Lung (tissue), 12 donors: Measurements from ENCODE around the gene ZNF503. TPM values are rescaled to one million over a fixed set of nuclear protein-coding genes. Genes with fewer than 3 reads are reported as not detected.

Source experiments
- ATAC-seq: fragments of 200-7000 bp; cut with Tn5 transposase; one replicate; pipeline ENCODE4 v1.9.1; 2020; ENCODE audit warnings: moderate number of reproducible peaks; ENCODE audit not compliant: insufficient read depth, low FRiP score
- DNase-seq, 3 donors: peaks; one replicate each; pipeline ENCODE4 v3.0.0-alpha.2; 2013 to 2017
- H3K27ac ChIP-seq, 2 donors: one replicate each; pipeline ENCODE4 v1.5.1; 2013; ENCODE audit warnings: mild to moderate bottlenecking in 2 of 2, moderate library complexity in 2 of 2, control low read depth in 1 of 2, inconsistent platforms in 1 of 2, low read depth in 1 of 2, low read length in 1 of 2
- H3K27me3 ChIP-seq, 3 donors: one replicate each; pipeline ENCODE4 v1.5.1; 2013; ENCODE audit warnings: low read length in 2 of 3; ENCODE audit not compliant: control insufficient read depth in 3 of 3, insufficient read depth in 3 of 3
- H3K36me3 ChIP-seq, 4 donors: one replicate each; pipeline ENCODE4 v1.5.1; 2013; ENCODE audit warnings: low read length in 4 of 4, mild to moderate bottlenecking in 1 of 4, moderate library complexity in 1 of 4; ENCODE audit not compliant: control insufficient read depth in 4 of 4, insufficient read depth in 4 of 4
- H3K4me1 ChIP-seq, 5 donors: one replicate each; pipeline ENCODE4 v1.5.1; 2013; ENCODE audit warnings: low read length in 5 of 5, mild to moderate bottlenecking in 2 of 5, moderate library complexity in 1 of 5; ENCODE audit not compliant: control insufficient read depth in 5 of 5, insufficient read depth in 5 of 5
- H3K4me3 ChIP-seq: one replicate; pipeline ENCODE4 v1.5.1; 2013; ENCODE audit warnings: mild to moderate bottlenecking, control low read depth, moderate library complexity
- H3K9ac ChIP-seq, 2 donors: one replicate each; pipeline ENCODE4 v1.5.1; 2013; ENCODE audit warnings: low read length in 2 of 2, control low read depth in 1 of 2; ENCODE audit not compliant: insufficient read depth in 1 of 2
- H3K9me3 ChIP-seq, 4 donors: one replicate each; pipeline ENCODE4 v1.5.1; 2013; ENCODE audit warnings: low read length in 3 of 4, mild to moderate bottlenecking in 1 of 4, moderate library complexity in 1 of 4; ENCODE audit not compliant: control insufficient read depth in 4 of 4, insufficient read depth in 3 of 4
- WGBS, 2 donors: extraction: QIAGEN DNeasy Blood & Tissue Kit; methylation state at CpG; one replicate each; pipeline ENCODE4 v1.1.7; 2013; 5-methylcytosine and 5-hydroxymethylcytosine counted together
- polyA plus RNA-seq, 2 donors: library from polyadenylated mRNA; stranded (reverse); fragments of 200-250 nt; gene quantifications; one replicate each; pipeline ENCODE4 v1.2.1, GENCODE V29; 2013
- total RNA-seq, 2 donors: library from RNA; depleted of rRNA in 1 of 2; stranded (reverse); fragments of >200 nt in 1 of 2; gene quantifications; one replicate each; pipeline ENCODE4 v1.2.1, GENCODE V29; 2014 to 2021
- TF ChIP-seq, protein P1 (sequence below): IDR thresholded peaks from 2 replicates; pipeline ENCODE4 v1.5.1; 2012; ENCODE audit warnings: mild to moderate bottlenecking; ENCODE audit errors: control extremely low read depth, extremely low read depth
- donor health status: control.
- donor health status: control.
- donor health status: Bipolar disorder and iron deficiency.
- donor health status: healthy.
- donor health status: DM: yes; HTN: yes; CAD: no.

Gene ZNF503
- total and polyA plus RNA-seq, 4 donors: 11.7 to 37.8 (median 28.4) TPM

DNA sequence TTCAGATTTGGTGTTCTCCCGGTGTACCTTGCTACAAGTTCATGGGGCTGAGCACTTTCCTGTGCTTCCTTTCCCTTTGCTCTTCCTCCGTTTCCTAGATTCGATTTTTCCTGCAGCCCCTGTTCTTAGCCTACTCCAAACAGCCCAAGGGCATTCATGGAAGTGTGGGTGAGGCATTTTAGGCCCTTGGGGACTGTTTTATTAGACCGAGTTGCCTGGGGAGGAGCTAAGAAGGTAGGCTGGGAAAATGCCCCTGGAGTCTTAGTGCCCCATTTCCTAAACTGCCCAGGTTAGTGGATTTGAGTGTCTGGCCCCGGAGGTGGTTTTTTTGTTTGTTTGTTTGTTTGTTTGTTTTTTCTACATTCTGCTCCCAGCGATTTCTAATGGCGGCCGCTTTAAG lies 31.7 kb upstream of the ZNF503 start:
- WGBS, 2 donors: 73 to 82% methylated on average over 8 of the region's 8 CpGs
- no peaks in the 10 kb centered on the region for H3K9me3 ChIP-seq
- H3K9ac ChIP-seq: no peak overlapping the region
- TF ChIP-seq, protein P1, sequence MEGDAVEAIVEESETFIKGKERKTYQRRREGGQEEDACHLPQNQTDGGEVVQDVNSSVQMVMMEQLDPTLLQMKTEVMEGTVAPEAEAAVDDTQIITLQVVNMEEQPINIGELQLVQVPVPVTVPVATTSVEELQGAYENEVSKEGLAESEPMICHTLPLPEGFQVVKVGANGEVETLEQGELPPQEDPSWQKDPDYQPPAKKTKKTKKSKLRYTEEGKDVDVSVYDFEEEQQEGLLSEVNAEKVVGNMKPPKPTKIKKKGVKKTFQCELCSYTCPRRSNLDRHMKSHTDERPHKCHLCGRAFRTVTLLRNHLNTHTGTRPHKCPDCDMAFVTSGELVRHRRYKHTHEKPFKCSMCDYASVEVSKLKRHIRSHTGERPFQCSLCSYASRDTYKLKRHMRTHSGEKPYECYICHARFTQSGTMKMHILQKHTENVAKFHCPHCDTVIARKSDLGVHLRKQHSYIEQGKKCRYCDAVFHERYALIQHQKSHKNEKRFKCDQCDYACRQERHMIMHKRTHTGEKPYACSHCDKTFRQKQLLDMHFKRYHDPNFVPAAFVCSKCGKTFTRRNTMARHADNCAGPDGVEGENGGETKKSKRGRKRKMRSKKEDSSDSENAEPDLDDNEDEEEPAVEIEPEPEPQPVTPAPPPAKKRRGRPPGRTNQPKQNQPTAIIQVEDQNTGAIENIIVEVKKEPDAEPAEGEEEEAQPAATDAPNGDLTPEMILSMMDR: no peak
- H3K4me3 ChIP-seq: no peak overlapping the region
- peaks cover 2 to 41% (median 9%) of the 10 kb centered on the region in 5 donors for H3K4me1 ChIP-seq
- no peak overlapping the region for H3K27ac ChIP-seq
- DNase-seq: no peak
- H3K36me3 ChIP-seq: peaks cover 0 to 3% (median 0%) of the 10 kb centered on the region in 4 donors
- no peaks in the 10 kb centered on the region for H3K27me3 ChIP-seq
- no peak for ATAC-seq

DNA sequence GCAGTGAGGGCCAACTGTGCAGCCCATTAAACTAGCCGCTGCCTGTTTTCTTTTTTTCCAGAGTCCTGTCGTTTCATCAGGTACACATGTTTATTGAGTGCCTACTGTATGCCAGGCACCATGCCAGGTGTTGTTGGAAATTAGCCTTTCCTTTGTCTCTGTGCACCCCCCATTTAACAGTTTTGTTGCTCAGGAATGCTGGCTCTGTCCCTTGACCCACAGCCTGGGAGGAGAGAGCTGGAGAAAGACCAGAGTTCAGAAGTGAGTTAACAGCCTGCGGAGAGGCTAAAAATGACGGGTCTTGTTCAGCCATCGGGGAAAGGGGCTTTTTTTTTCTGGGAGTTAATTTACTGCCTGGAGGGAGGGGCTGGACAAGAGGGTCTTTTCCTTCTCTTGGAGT lies 31.2 kb upstream of the ZNF503 start:
- peaks cover 0 to under 1% (median 0%) of the 10 kb centered on the region in 4 donors for H3K36me3 ChIP-seq
- H3K9ac ChIP-seq: no peak overlapping the region
- no peak for DNase-seq
- no peaks in the 10 kb centered on the region for H3K27me3 ChIP-seq
- no peak overlapping the region for H3K4me3 ChIP-seq
- WGBS, 2 donors: 69 to 79% methylated on average over 5 of the region's 5 CpGs
- no peak overlapping the region for H3K27ac ChIP-seq
- H3K4me1 ChIP-seq: peaks cover 2 to 45% (median 9%) of the 10 kb centered on the region in 5 donors
- H3K9me3 ChIP-seq: no peaks in the 10 kb centered on the region
- TF ChIP-seq, protein P1: no peak
- ATAC-seq: no peak

DNA sequence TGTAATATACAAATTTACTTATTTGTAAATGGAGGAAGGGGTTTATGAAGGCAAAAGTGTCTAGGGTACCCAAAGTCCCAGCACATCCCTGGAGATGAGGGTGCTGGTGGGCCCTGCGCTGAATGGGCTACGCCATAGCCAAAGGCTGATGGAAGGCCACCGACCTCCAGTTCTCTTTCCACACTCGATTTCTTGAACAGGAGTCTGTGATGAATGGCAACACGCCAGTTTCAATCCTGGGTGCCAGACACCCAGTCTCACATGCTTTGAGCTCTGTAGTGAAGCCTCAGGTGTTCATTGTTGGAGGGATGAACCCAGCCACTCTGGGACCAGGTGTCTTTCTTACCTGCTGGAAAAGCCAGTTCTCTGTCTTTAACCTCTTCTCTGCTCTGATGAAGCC lies 30.6 kb upstream of the ZNF503 start:
- no peak for ATAC-seq
- TF ChIP-seq, protein P1: no peak
- Histone ChIP-seq H3K4me1 (peaks cover 2 to 51% (median 10%) of the 10 kb centered on the region in 5 donors), H3K27me3 (no peaks in the 10 kb centered on the region), H3K9ac (no peak overlapping the region), H3K4me3 (no peak overlapping the region), H3K9me3 (no peaks in the 10 kb centered on the region), H3K27ac (no peak overlapping the region), H3K36me3 (no peaks in the 10 kb centered on the region)
- 47 to 67% methylated on average over 5 of the region's 5 CpGs for WGBS, 2 donors
- peak in 1 of 3 donors; percentile 31 for DNase-seq
